A549 (cell line): ENCODE measurements around the gene DUSP2. TPM values are rescaled to one million over a fixed set of nuclear protein-coding genes. Genes with fewer than 3 reads are reported as not detected.

Experiments used
- ATAC-seq, 2 experiments: fragments of 200-7000 bp in 1 of 2; fragments of >200 bp in 1 of 2; cut with Nextera tagmentation in 1 of 2; cut with Tn5 transposase in 1 of 2; 3 replicates each; pipeline versions ENCODE4 v1.8.0 to v1.9.1; 2018 to 2020; ENCODE audit warnings: mild to moderate bottlenecking in 1 of 2, moderate library complexity in 1 of 2
- CTCF ChIA-PET: fragments of 300-600 bp; sonication (Branson Sonifier 250); formaldehyde crosslinking; extraction: SDS; loops from one replicate; lab custom pipeline; 2021; ENCODE audit warnings: antibody characterized with exemption, inconsistent platforms; lab: Yijun Ruan, JAX
- POLR2A ChIA-PET: fragments of 350-600 bp; formaldehyde crosslinking; extraction: SDS; loops from one replicate; lab custom pipeline; 2021; ENCODE audit warnings: antibody characterized with exemption, inconsistent platforms; lab: Yijun Ruan, JAX
- DNase-seq, 2 experiments: peaks; one replicate each; pipeline versions ENCODE4 v3.0.0 to v3.0.0-alpha.2; 2011 to 2016; ENCODE audit warnings: low read depth in 1 of 2, low spot score in 1 of 2
- FAIRE-seq: peaks from 2 replicates; lab custom pipeline; 2011; peaks lifted over from hg19 to GRCh38; lab: Jason Lieb, UNC
- H3K27ac ChIP-seq, 2 experiments: fragments of >200 bp; sonication (Bioruptor Twin); formaldehyde crosslinking; 3 replicates each; pipeline ENCODE4 v1.5.1; 2016 to 2017
- H3K4me1 ChIP-seq: fragments of >200 bp; sonication (Bioruptor Twin); formaldehyde crosslinking; 3 replicates; pipeline ENCODE4 v1.6.1; 2016
- H3K4me2 ChIP-seq: fragments of >200 bp; sonication (Bioruptor Twin); formaldehyde crosslinking; 3 replicates; pipeline ENCODE4 v1.6.1; 2016
- H3K4me3 ChIP-seq: fragments of >200 bp; sonication (Bioruptor Twin); formaldehyde crosslinking; 3 replicates; pipeline ENCODE4 v1.5.1; 2016
- H3K9me3 ChIP-seq: fragments of >200 bp; sonication (Bioruptor Twin); formaldehyde crosslinking; 3 replicates; pipeline ENCODE4 v1.6.1; 2016
- BCL3 ChIP-seq: fragments of >200 bp; sonication (Bioruptor Twin); formaldehyde crosslinking; IDR thresholded peaks from 3 replicates; pipeline ENCODE4 v1.6.1; 2016
- BHLHE40 ChIP-seq: IDR thresholded peaks from 2 replicates; pipeline ENCODE4 v1.6.1; 2012; ENCODE audit warnings: low read depth, low read length, inconsistent platforms
- CTCF ChIP-seq: fragments of >200 bp; sonication (Bioruptor Twin); formaldehyde crosslinking; IDR thresholded peaks from 3 replicates; pipeline ENCODE4 v1.5.1; 2016
- EP300 ChIP-seq, 2 experiments: fragments of >200 bp; sonication (Bioruptor Twin); formaldehyde crosslinking; IDR thresholded peaks; 2 replicates in 1 of 2; 3 replicates in 1 of 2; pipeline ENCODE4 v1.6.1; 2016 to 2017
- FOXS1 ChIP-seq: fragments of 250-450 bp; sonication (Bioruptor Pico); IDR thresholded peaks from 2 replicates; pipeline ENCODE4 v1.5.0; 2020; ENCODE audit warnings: mild to moderate bottlenecking, moderate library complexity
- HES2 ChIP-seq: fragments of >200 bp; sonication (Bioruptor Twin); formaldehyde crosslinking; IDR thresholded peaks from 2 replicates; pipeline ENCODE4 v1.6.1; 2016
- KDM5A ChIP-seq: fragments of 200-600 bp; sonication (generic); IDR thresholded peaks from 2 replicates; pipeline ENCODE4 v1.6.1; 2016; ENCODE audit warnings: antibody characterized with exemption, mild to moderate bottlenecking
- MAZ ChIP-seq: fragments of 150-350 bp; IDR thresholded peaks from 2 replicates; pipeline ENCODE4 v1.6.1; 2014; ENCODE audit warnings: antibody characterized with exemption, low read depth, low read length, borderline replicate concordance
- MYC ChIP-seq: IDR thresholded peaks from 2 replicates; pipeline ENCODE4 v1.6.1; 2012; ENCODE audit warnings: mild to moderate bottlenecking, inconsistent platforms, low read length, improper control_type of control experiment, borderline replicate concordance
- NFE2L2 ChIP-seq: fragments of 150-350 bp; conservative IDR thresholded peaks from 2 replicates; pipeline ENCODE4 v1.6.1; 2014; ENCODE audit warnings: low read length
- POLR2A ChIP-seq: IDR thresholded peaks from 2 replicates; pipeline ENCODE4 v1.6.1; 2012; ENCODE audit warnings: mild to moderate bottlenecking, low read length
- POLR2AphosphoS2 ChIP-seq: conservative IDR thresholded peaks from 2 replicates; pipeline ENCODE4 v1.6.1; 2012; ENCODE audit warnings: low read length, improper control_type of control experiment, inconsistent platforms
- RAD21 ChIP-seq, 2 experiments: fragments of >200 bp in 1 of 2; sonication (Bioruptor Twin) in 1 of 2; formaldehyde crosslinking in 1 of 2; IDR thresholded peaks in 1 of 2; conservative IDR thresholded peaks in 1 of 2; 2 replicates in 1 of 2; 3 replicates in 1 of 2; pipeline ENCODE4 v1.6.1; 2012 to 2018; ENCODE audit warnings: inconsistent platforms in 1 of 2
- RFX5 ChIP-seq: fragments of 450-650 bp; IDR thresholded peaks from 2 replicates; pipeline ENCODE4 v1.7.1; 2014; ENCODE audit warnings: antibody characterized with exemption, mild to moderate bottlenecking, moderate library complexity
- USF2 ChIP-seq: fragments of 450-650 bp; IDR thresholded peaks from 2 replicates; pipeline ENCODE4 v1.6.1; 2014; ENCODE audit warnings: antibody characterized with exemption
- ZC3H11A ChIP-seq: fragments of 450-650 bp; IDR thresholded peaks from 2 replicates; pipeline ENCODE4 v1.6.1; 2014; ENCODE audit warnings: antibody characterized with exemption, mild to moderate bottlenecking
- ZFP36 ChIP-seq: fragments of 450-650 bp; IDR thresholded peaks from 2 replicates; pipeline ENCODE4 v1.6.1; 2014; ENCODE audit warnings: borderline replicate concordance; ENCODE audit not compliant: partially characterized antibody
- WGBS: methylation state at CpG from one replicate; pipeline ENCODE4 v1.1.6; 2017; ENCODE audit errors: missing lambda C conversion rate; 5-methylcytosine and 5-hydroxymethylcytosine counted together
- polyA plus RNA-seq, 4 experiments: library from polyadenylated mRNA; depleted of rRNA in 3 of 4; stranded (reverse); fragments of >200 nt; fragmentation: RNase III in 1 of 4; extraction: RNeasy Plus Mini Kit Qiagen cat#74134 plus additional on column Dnase treatment in 1 of 4; gene quantifications; 2 replicates in 3 of 4; 3 replicates in 1 of 4; pipeline ENCODE4 v1.2.3, GENCODE V29; 2011 to 2017
- TF ChIP-seq, protein P1 (sequence below): fragments of 200-600 bp; sonication (generic); IDR thresholded peaks from 2 replicates; pipeline ENCODE4 v1.6.1; 2016; ENCODE audit warnings: antibody characterized with exemption, mild to moderate bottlenecking, moderate library complexity

Gene DUSP2
- polyA plus RNA-seq, 2 of the 4 experiments (the other 2 are of a cell fraction): 0.26 to 0.27 TPM

DNA sequence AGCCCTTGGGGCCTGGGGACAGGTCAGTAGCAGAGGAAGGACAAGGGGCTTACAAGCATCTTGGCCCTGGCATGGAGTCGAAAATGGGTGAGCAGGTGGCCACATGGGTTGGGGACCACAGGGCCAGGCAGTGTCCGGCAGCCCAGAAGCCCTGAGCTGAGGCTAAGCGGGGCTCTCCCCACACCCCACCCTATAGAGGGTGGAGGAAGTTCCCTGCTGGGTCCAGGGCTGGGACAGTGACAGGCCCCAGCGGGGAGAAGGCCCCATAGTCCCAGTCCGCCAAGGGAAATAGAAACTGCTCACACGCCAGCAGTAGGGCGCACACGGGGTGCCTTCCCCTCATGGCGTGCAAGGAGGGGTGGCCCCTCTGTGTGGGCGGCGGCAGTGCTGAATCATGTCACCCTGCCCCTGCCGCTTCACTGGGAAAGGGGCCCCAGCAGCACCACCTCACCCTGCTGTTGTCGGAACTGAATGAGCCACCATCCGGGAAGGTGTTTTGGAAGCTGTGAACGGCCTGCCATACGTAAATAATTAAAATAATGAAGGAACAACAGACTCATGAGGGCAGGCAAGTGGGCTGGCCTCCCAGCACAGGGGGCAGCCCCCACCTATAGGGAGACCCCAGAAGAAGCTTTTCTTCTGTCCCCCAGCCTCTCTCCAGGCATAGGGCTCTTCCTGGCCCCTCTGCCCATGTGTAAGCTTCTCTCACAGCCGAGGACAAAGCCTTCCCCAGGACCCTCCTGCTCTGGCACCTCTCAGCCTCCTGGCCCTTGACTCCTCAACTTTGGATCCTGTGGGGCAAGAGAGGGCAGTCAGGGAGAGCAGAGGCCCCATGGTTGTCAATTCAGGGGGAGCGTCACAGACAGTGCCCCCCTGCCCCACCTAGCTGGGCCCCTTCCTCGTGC, 12.7 kb upstream of the DUSP2 start:
- Histone ChIP-seq H3K9me3 (no peaks in the 10 kb centered on the region), H3K4me1 (no peaks in the 10 kb centered on the region), H3K4me3 (no peak overlapping the region), H3K27ac (no peak overlapping the region), H3K4me2 (no peak overlapping the region)
- ChIA-PET POLR2A (no interaction called here), CTCF (interaction anchor here (1.9 to 5.3 kb wide), 2 partner anchors 17 to 136 kb away, joined by 9 to 27 read pairs; no protein-coding TSS in a partner anchor)
- FAIRE-seq (no peak), DNase-seq (no peak), ATAC-seq (peak in 1 of 2 experiments; percentile 11; a peak in 1 of 6 replicates)
- WGBS: 73% methylated on average over 16 of the region's 19 CpGs
- TF ChIP-seq RAD21 (conservative IDR thresholded peaks at IDR 0.05 in 1 of 2, IDR thresholded peaks at IDR 0.05 in 1 of 2) (no peak), KDM5A (no peak)

DNA sequence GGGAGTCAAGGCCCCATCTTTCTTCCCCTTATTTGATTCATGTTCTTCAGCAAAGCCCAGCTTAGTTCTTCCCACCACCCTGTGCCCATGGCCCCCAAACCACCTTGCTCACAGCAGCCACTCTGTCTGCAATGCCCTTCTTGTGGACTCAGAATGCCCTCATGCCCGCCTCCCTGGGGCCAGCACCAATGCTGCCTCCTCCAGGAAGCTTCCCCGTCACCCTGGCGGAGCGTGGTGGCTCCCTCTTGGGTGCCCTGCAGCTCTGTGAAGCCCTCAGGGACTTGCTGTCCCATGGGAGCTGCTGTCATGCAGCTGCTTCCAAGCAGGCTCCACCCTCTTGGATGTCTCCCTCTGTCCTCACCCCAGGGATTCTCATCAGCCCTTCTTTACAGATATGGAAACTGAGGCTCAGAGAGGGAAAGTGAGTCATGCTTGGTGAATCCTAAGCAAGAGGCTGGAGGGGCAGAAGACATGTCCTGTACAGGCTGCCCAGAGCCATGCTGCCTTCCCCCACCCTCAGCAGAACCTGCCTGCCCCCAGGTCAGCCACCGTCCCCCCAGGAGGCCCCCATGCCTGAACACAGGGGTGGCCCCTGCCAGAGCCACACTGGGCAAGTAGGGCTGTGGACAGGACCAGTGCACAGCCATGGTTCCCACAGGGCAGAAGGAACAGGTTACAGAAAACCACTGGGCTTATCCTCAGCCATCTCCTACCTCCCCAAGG, 11.8 kb upstream of the DUSP2 start:
- H3K4me1 ChIP-seq: no peaks in the 10 kb centered on the region
- no peak for TF ChIP-seq BHLHE40
- TF ChIP-seq CTCF: no peak
- TF ChIP-seq, protein P1, sequence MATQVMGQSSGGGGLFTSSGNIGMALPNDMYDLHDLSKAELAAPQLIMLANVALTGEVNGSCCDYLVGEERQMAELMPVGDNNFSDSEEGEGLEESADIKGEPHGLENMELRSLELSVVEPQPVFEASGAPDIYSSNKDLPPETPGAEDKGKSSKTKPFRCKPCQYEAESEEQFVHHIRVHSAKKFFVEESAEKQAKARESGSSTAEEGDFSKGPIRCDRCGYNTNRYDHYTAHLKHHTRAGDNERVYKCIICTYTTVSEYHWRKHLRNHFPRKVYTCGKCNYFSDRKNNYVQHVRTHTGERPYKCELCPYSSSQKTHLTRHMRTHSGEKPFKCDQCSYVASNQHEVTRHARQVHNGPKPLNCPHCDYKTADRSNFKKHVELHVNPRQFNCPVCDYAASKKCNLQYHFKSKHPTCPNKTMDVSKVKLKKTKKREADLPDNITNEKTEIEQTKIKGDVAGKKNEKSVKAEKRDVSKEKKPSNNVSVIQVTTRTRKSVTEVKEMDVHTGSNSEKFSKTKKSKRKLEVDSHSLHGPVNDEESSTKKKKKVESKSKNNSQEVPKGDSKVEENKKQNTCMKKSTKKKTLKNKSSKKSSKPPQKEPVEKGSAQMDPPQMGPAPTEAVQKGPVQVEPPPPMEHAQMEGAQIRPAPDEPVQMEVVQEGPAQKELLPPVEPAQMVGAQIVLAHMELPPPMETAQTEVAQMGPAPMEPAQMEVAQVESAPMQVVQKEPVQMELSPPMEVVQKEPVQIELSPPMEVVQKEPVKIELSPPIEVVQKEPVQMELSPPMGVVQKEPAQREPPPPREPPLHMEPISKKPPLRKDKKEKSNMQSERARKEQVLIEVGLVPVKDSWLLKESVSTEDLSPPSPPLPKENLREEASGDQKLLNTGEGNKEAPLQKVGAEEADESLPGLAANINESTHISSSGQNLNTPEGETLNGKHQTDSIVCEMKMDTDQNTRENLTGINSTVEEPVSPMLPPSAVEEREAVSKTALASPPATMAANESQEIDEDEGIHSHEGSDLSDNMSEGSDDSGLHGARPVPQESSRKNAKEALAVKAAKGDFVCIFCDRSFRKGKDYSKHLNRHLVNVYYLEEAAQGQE: no peak
- no peak overlapping the region for H3K27ac ChIP-seq
- no peak for DNase-seq
- no peaks in the 10 kb centered on the region for H3K9me3 ChIP-seq
- no peak overlapping the region for H3K4me3 ChIP-seq
- WGBS: 76% methylated on average over 5 of the region's 5 CpGs
- ChIA-PET POLR2A (no interaction called here), CTCF (interaction anchor here (5.3 kb wide), 1 partner anchor 17 kb away, joined by 27 read pairs; no protein-coding TSS in a partner anchor)
- no peak overlapping the region for H3K4me2 ChIP-seq
- ATAC-seq: no peak
- FAIRE-seq: no peak

GRCh38 chr2:96156011-96156820, 11.0 kb upstream of the DUSP2 start:
- no peaks in the 10 kb centered on the region for H3K9me3 ChIP-seq
- no peaks in the 10 kb centered on the region for H3K4me1 ChIP-seq
- ATAC-seq: no peak
- ChIA-PET POLR2A (no interaction called here), CTCF (interaction anchor here (5.3 kb wide), 1 partner anchor 18 kb away, joined by 27 read pairs; no protein-coding TSS in a partner anchor)
- H3K27ac ChIP-seq: no peak overlapping the region
- no peak for FAIRE-seq
- H3K4me3 ChIP-seq: no peak overlapping the region
- 67% methylated on average over 9 of the region's 10 CpGs for WGBS
- no peak overlapping the region for H3K4me2 ChIP-seq
- no peak for DNase-seq
- TF ChIP-seq BCL3: no peak
- no peak for TF ChIP-seq MAZ
- TF ChIP-seq EP300 (IDR thresholded peaks at IDR 0.05): no peak
- no peak for TF ChIP-seq ZFP36
- no peak for TF ChIP-seq RFX5
- TF ChIP-seq POLR2AphosphoS2: no peak
- TF ChIP-seq USF2: no peak
- TF ChIP-seq ZC3H11A: no peak
- TF ChIP-seq FOXS1 (CRISPR knock-in tag): no peak
- no peak for TF ChIP-seq HES2
- TF ChIP-seq POLR2A: no peak
- TF ChIP-seq NFE2L2: no peak
- no peak for TF ChIP-seq KDM5A
- no peak for TF ChIP-seq MYC
